B cell (primary cell): ENCODE results near the gene OR6K6. TPM values are rescaled to one million over a fixed set of nuclear protein-coding genes. Genes with fewer than 3 reads are reported as not detected.

Source experiments
- ATAC-seq: fragments of 200-7000 bp; cut with Tn5 transposase; one replicate; pipeline ENCODE4 v1.10.0; 2021; ENCODE audit warnings: low read depth, mild to moderate bottlenecking, moderate number of reproducible peaks, moderate library complexity
- CTCF ChIA-PET: fragments of 350-600 bp; sonication (Branson Sonifier 250); formaldehyde crosslinking; loops from one replicate; lab custom pipeline; 2021; ENCODE audit warnings: antibody characterized with exemption, inconsistent platforms; lab: Charles Lee
- POLR2A ChIA-PET: fragments of 350-600 bp; sonication (Branson Sonifier 250); formaldehyde crosslinking; loops from one replicate; lab custom pipeline; 2021; ENCODE audit warnings: antibody characterized with exemption; lab: Charles Lee
- DNase-seq: peaks from one replicate; pipeline ENCODE4 v3.0.0; 2013
- H2AFZ ChIP-seq: 2 replicates; pipeline ENCODE4 v1.6.1; 2012; ENCODE audit warnings: mild to moderate bottlenecking, low read depth, low read length; ENCODE audit not compliant: insufficient read depth, poor library complexity, severe bottlenecking
- H3K27ac ChIP-seq, 2 donors: 1 replicate in 1 of 2; 2 replicates in 1 of 2; pipeline ENCODE4 v1.5.1; 2012 to 2013; ENCODE audit warnings: low read length in 2 of 2, mild to moderate bottlenecking in 2 of 2, moderate library complexity in 1 of 2
- H3K27me3 ChIP-seq, 4 experiments: fragments of 200-600 bp in 1 of 4; sonication (generic) in 1 of 4; replicated peaks in 1 of 4; 1 replicate in 2 of 4; 2 replicates in 2 of 4; pipeline versions ENCODE4 v1.6.1 to v1.7.0; 2013 to 2016; ENCODE audit warnings: low read length in 3 of 4, mild to moderate bottlenecking in 2 of 4, mixed read lengths in 1 of 4, moderate library complexity in 1 of 4; ENCODE audit not compliant: insufficient read depth in 4 of 4, control insufficient read depth in 3 of 4; ENCODE audit errors: control extremely low read depth in 1 of 4
- H3K36me3 ChIP-seq, 2 experiments: replicated peaks in 1 of 2; 1 replicate in 1 of 2; 2 replicates in 1 of 2; pipeline versions ENCODE4 v1.6.1 to v1.7.1; 2013; ENCODE audit warnings: low read length in 1 of 2; ENCODE audit not compliant: insufficient read depth in 2 of 2, control insufficient read depth in 1 of 2; ENCODE audit errors: control extremely low read depth in 1 of 2, extremely low read depth in 1 of 2
- H3K4me1 ChIP-seq, 2 donors: fragments of 200-600 bp in 1 of 2; sonication (generic) in 1 of 2; 1 replicate in 1 of 2; 2 replicates in 1 of 2; pipeline versions ENCODE4 v1.5.1 to v1.6.1; 2013 to 2017; ENCODE audit warnings: low read length in 2 of 2; ENCODE audit not compliant: control insufficient read depth in 2 of 2, insufficient read depth in 2 of 2
- H3K4me2 ChIP-seq: replicated peaks from 2 replicates; pipeline ENCODE3; 2012; ENCODE audit warnings: mild to moderate bottlenecking, low read depth, low read length; ENCODE audit not compliant: poor library complexity, severe bottlenecking
- H3K4me3 ChIP-seq, 5 experiments: fragments of 200-600 bp in 1 of 5; sonication (generic) in 1 of 5; 1 replicate in 3 of 5; 2 replicates in 2 of 5; pipeline versions ENCODE4 v1.5.1 to v1.7.0; 2011 to 2016; ENCODE audit warnings: low read length in 4 of 5, mild to moderate bottlenecking in 4 of 5, low read depth in 2 of 5, control low read depth in 1 of 5, moderate library complexity in 1 of 5; ENCODE audit not compliant: insufficient read depth in 1 of 5; ENCODE audit errors: control extremely low read depth in 1 of 5, extremely low read depth in 1 of 5
- H3K79me2 ChIP-seq: fragments of 200-600 bp; sonication (generic); one replicate; pipeline ENCODE4 v1.6.0; 2016; ENCODE audit warnings: low read length; ENCODE audit not compliant: control insufficient read depth, insufficient read depth
- H3K9ac ChIP-seq: fragments of 200-600 bp; sonication (generic); 2 replicates; pipeline ENCODE4 v1.6.1; 2017; ENCODE audit warnings: mild to moderate bottlenecking, low read length, moderate library complexity
- H3K9me3 ChIP-seq, 3 donors: one replicate each; pipeline versions ENCODE4 v1.6.1 to v1.7.1; 2013; ENCODE audit warnings: low read length in 2 of 3; ENCODE audit not compliant: control insufficient read depth in 2 of 3, insufficient read depth in 1 of 3; ENCODE audit errors: control extremely low read depth in 1 of 3
- H4K20me1 ChIP-seq: 2 replicates; pipeline ENCODE4 v1.6.0; 2012; ENCODE audit warnings: mild to moderate bottlenecking, low read length; ENCODE audit not compliant: insufficient read depth, control insufficient read depth, poor library complexity, severe bottlenecking
- H3K27ac Mint-ChIP-seq: one replicate; pipeline ENCODE4 v1.8.0; 2021; ENCODE audit warnings: mixed read lengths
- H3K27me3 Mint-ChIP-seq: one replicate; pipeline ENCODE4 v1.8.0; 2021; ENCODE audit warnings: mixed read lengths
- H3K4me1 Mint-ChIP-seq: one replicate; pipeline ENCODE4 v1.8.0; 2021; ENCODE audit warnings: mixed read lengths
- H3K4me3 Mint-ChIP-seq: one replicate; pipeline ENCODE4 v1.8.0; 2021; ENCODE audit warnings: mixed read lengths
- H3K9me3 Mint-ChIP-seq: one replicate; pipeline ENCODE4 v1.8.0; 2022; ENCODE audit warnings: mixed read lengths; ENCODE audit not compliant: insufficient read depth
- EZH2 ChIP-seq: IDR thresholded peaks from 2 replicates; pipeline ENCODE4 v1.6.1; 2012; ENCODE audit warnings: borderline replicate concordance, low read depth, mild to moderate bottlenecking, moderate library complexity, low read length; ENCODE audit not compliant: insufficient read depth, poor library complexity, severe bottlenecking
- WGBS: methylation state at CpG from one replicate; pipeline ENCODE4 v1.1.5; 2013; ENCODE audit warnings: missing lambda C conversion rate; ENCODE audit not compliant: insufficient coverage; 5-methylcytosine and 5-hydroxymethylcytosine counted together
- intact Hi-C: fragments of 100-400 bp; cut with micrococcal nuclease; formaldehyde crosslinking; loops from one replicate; pipeline ENCODE4 v1.10.0; 2022
- polyA plus RNA-seq: library from polyadenylated mRNA; depleted of rRNA; stranded (reverse); fragments of >200 nt; gene quantifications from 2 replicates; pipeline ENCODE4 v1.2.3, GENCODE V29; 2012
- total RNA-seq, 2 donors: library from RNA; stranded (reverse); fragments of 120-200 nt in 1 of 2; gene quantifications; 1 replicate in 1 of 2; 2 replicates in 1 of 2; pipeline versions ENCODE4 v1.2.3 to v1.2.4, GENCODE V29; 2013 to 2022
- TF ChIP-seq, protein P1 (sequence below): fragments of 200-600 bp; IDR thresholded peaks from one replicate; pipeline ENCODE4 v1.8.0; 2022; ENCODE audit warnings: antibody characterized with exemption, mild to moderate bottlenecking

OR6K6 gene
- total and polyA plus RNA-seq, 2 donors (not counting 1 experiment from before 2014, with no cell fraction given), result not detected

DNA sequence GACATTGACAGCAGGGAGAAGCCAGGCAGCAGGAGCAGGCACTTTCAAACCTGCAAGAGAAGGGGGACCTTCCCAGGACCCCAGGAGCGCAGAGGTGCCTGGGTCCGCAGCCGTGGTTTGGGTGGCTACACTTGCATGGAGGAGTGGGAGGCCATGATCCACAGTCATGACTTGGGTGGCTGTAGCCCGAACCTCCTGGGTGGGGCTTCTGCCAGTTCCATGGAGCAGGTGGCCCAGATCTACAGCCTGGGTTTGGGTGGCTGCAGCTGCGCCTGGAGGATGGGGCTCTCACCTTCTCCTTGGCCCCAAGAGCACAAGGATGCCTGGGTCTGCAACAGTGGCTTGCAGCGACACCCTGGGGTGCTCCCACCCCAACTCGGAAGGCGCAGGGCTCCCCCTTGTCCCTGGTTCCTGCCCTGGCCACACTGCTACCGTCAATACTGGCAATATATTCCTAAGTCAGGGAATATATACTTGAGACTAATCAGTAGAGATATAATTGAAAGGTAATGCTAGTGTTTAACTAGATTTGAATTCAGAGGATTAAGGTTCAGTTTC, 2.3 kb upstream of the OR6K6 start:
- H3K4me1 Mint-ChIP-seq, result no peaks in the 10 kb centered on the region
- ChIA-PET POLR2A (no interaction called here), CTCF (no interaction called here)
- 87% methylated on average over 8 of the region's 9 CpGs for WGBS
- H3K9me3 ChIP-seq, result no peaks in the 10 kb centered on the region
- no peaks in the 10 kb centered on the region for H4K20me1 ChIP-seq
- no peak overlapping the region for H3K4me3 Mint-ChIP-seq
- no peak overlapping the region for H3K27ac ChIP-seq
- no peaks in the 10 kb centered on the region for H3K79me2 ChIP-seq
- no peak for ATAC-seq
- no peak overlapping the region for H3K9ac ChIP-seq
- H3K4me2 ChIP-seq, result no peak overlapping the region
- H3K4me3 ChIP-seq, result no peak overlapping the region
- TF ChIP-seq, protein P1, sequence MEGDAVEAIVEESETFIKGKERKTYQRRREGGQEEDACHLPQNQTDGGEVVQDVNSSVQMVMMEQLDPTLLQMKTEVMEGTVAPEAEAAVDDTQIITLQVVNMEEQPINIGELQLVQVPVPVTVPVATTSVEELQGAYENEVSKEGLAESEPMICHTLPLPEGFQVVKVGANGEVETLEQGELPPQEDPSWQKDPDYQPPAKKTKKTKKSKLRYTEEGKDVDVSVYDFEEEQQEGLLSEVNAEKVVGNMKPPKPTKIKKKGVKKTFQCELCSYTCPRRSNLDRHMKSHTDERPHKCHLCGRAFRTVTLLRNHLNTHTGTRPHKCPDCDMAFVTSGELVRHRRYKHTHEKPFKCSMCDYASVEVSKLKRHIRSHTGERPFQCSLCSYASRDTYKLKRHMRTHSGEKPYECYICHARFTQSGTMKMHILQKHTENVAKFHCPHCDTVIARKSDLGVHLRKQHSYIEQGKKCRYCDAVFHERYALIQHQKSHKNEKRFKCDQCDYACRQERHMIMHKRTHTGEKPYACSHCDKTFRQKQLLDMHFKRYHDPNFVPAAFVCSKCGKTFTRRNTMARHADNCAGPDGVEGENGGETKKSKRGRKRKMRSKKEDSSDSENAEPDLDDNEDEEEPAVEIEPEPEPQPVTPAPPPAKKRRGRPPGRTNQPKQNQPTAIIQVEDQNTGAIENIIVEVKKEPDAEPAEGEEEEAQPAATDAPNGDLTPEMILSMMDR, result no peak
- no peak for TF ChIP-seq EZH2
- no peak overlapping the region for H3K27ac Mint-ChIP-seq
- no peak for DNase-seq
- peaks cover 8% of the 10 kb centered on the region for H3K27me3 Mint-ChIP-seq
- H3K4me1 ChIP-seq, result no peaks in the 10 kb centered on the region
- H2AFZ ChIP-seq, result no peak overlapping the region
- no peaks in the 10 kb centered on the region for H3K9me3 Mint-ChIP-seq
- intact Hi-C loops, result no loop called here
- no peaks in the 10 kb centered on the region for H3K36me3 ChIP-seq
- H3K27me3 ChIP-seq, result peaks cover 0 to 5% (median 0%) of the 10 kb centered on the region in 4 experiments

DNA sequence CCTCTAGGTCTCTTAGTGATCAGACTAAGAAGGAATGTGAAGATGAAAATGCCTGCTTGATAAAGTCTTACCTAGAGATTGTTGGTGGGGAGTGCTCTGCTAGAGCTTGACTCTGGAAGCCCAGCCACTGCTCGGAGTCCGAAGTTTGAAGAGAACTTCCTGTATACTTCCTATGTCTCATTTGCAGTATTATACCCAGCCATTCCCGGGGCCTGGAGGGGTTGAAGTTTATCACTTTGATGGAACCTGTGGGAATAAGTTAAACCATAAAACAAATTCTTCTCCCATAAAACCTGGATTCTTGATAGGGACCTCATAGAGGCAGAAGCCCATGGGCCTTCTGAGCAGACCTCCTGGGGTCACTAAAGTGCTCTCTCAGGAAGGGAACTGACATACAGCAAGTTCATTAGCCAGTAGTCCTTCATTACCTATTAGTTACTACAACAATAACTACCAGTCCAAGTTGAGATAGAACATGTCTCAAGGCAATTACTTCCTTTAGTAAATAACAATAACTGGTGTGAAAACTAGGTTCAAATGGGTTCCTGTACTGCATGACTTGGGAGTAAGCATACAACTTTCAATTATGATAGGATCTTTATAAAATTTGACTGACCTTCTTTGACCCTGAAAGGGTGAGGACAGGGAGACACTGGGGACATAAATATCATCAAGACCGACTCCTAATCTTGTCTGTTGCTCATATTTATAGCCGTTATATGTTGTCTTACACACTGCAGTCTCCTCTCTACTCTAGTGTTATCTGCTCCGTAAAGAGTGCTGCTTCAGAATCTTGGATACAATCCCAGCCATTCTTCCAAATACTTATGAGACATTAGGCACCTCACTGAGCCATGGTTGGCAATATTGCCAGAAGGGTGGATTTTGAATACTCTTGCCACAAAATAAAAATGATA, 17.7 kb downstream of the OR6K6 start, which contains the start of gene OR6N1:
Gene OR6N1, minus strand, starts transcription at position 246 of the 917 bp plus-strand sequence. CDS start 5,513 bp downstream, outside the sequence.
- peaks cover 0 to 3% (median 1%) of the 10 kb centered on the region in 4 experiments for H3K27me3 ChIP-seq
- WGBS, result 86% methylated on average over 1 of the region's 6 CpGs
- H4K20me1 ChIP-seq, result no peaks in the 10 kb centered on the region
- H3K9me3 Mint-ChIP-seq, result no peaks in the 10 kb centered on the region
- peaks cover 42% of the 10 kb centered on the region for H3K27me3 Mint-ChIP-seq
- no peaks in the 10 kb centered on the region for H3K4me1 ChIP-seq
- H3K36me3 ChIP-seq, result no peaks in the 10 kb centered on the region
- TF ChIP-seq, protein P1, result no peak
- no peak for TF ChIP-seq EZH2
- H3K9ac ChIP-seq, result no peak within 1 kb of the TSS
- no peak within 1 kb of the TSS for H3K27ac Mint-ChIP-seq
- ChIA-PET POLR2A (no interaction called here), CTCF (no interaction called here)
- H3K4me2 ChIP-seq, result no peak within 1 kb of the TSS
- no peak within 1 kb of the TSS for H3K4me3 ChIP-seq
- no peaks in the 10 kb centered on the region for H3K9me3 ChIP-seq
- H3K4me1 Mint-ChIP-seq, result no peaks in the 10 kb centered on the region
- H2AFZ ChIP-seq, result no peak within 1 kb of the TSS
- DNase-seq (no peak), ATAC-seq (no peak)
- H3K27ac ChIP-seq, result no peak within 1 kb of the TSS
- no peaks in the 10 kb centered on the region for H3K79me2 ChIP-seq
- intact Hi-C loops, result no loop called here
- no peak within 1 kb of the TSS for H3K4me3 Mint-ChIP-seq
